PC-9 (cell line): Measurements from ENCODE around the gene SMTNL2.

Source experiments
- CTCF ChIP-seq: fragments of 200-600 bp; sonication (generic); conservative IDR thresholded peaks from 2 replicates; pipeline ENCODE4 v1.6.1; 2017; ENCODE audit warnings: mixed run types, antibody characterized with exemption, mild to moderate bottlenecking, moderate library complexity
- EZH2 ChIP-seq: fragments of 200-600 bp; sonication (generic); IDR thresholded peaks from 2 replicates; pipeline ENCODE4 v1.8.0; 2017; ENCODE audit warnings: antibody characterized with exemption, low read depth

- TF ChIP-seq CTCF (no peak), EZH2 (no peak)
Measured at GRCh38 chr17:4536259-4536741, 48.0 kb upstream of the SMTNL2 start.
